Psoas muscle (tissue), 8 donors: ENCODE measurements around the gene CACNA1A. TPM values are rescaled to one million over a fixed set of nuclear protein-coding genes. Genes with fewer than 3 reads are reported as not detected.

ENCODE experiments used
- ATAC-seq, 4 donors: fragments of 200-7000 bp; cut with Tn5 transposase; one replicate each; pipeline ENCODE4 v1.9.1; 2020; ENCODE audit warnings: moderate library complexity in 3 of 4, mild to moderate bottlenecking in 2 of 4
- DNase-seq, 2 donors: peaks; one replicate each; pipeline ENCODE4 v3.0.0-alpha.2; 2020
- H3K27ac ChIP-seq: fragments of 200-600 bp; one replicate; pipeline ENCODE4 v1.8.0; 2022
- H3K27me3 ChIP-seq, 3 donors: fragments of 200-600 bp in 1 of 3; one replicate each; pipeline versions ENCODE4 v1.6.1 to v1.8.0; 2013 to 2022; ENCODE audit warnings: low read length in 2 of 3, mild to moderate bottlenecking in 2 of 3, moderate library complexity in 1 of 3; ENCODE audit not compliant: insufficient read depth in 3 of 3
- H3K36me3 ChIP-seq, 2 donors: fragments of 200-600 bp in 1 of 2; one replicate each; pipeline versions ENCODE4 v1.6.1 to v1.8.0; 2013 to 2022; ENCODE audit warnings: low read depth in 1 of 2, mild to moderate bottlenecking in 1 of 2, moderate library complexity in 1 of 2; ENCODE audit not compliant: insufficient read depth in 1 of 2
- H3K4me1 ChIP-seq: fragments of 200-600 bp; one replicate; pipeline ENCODE4 v1.8.0; 2022
- H3K4me3 ChIP-seq: fragments of 200-600 bp; one replicate; pipeline ENCODE4 v1.8.0; 2022; ENCODE audit warnings: mild to moderate bottlenecking
- H3K9me3 ChIP-seq: fragments of 200-600 bp; one replicate; pipeline ENCODE4 v1.8.0; 2022
- CTCF ChIP-seq: fragments of 200-600 bp; IDR thresholded peaks from one replicate; pipeline ENCODE4 v1.8.0; 2022; ENCODE audit warnings: antibody characterized with exemption
- WGBS, 3 donors: extraction: QIAGEN DNeasy Blood & Tissue Kit; methylation state at CpG; one replicate each; pipeline versions ENCODE4 v1.1.6 to v1.1.7; 2013; 5-methylcytosine and 5-hydroxymethylcytosine counted together
- intact Hi-C, 2 donors: fragments of 100-400 bp; cut with DNase I; formaldehyde crosslinking; loops; one replicate each; pipeline versions ENCODE4 v1.11.0 to v1.14.2; 2022
- polyA plus RNA-seq, 3 donors: library from polyadenylated mRNA; stranded (reverse); fragments of 200-250 nt; gene quantifications; one replicate each; pipeline ENCODE4 v1.2.3, GENCODE V29; 2013
- total RNA-seq, 4 donors: library from RNA; stranded (reverse); fragmentation: NEBNext Ultra II Directional in 2 of 4; extraction: Animal tissue kit (Norgen Biotek cat#: 25700) in 2 of 4; gene quantifications; one replicate each; pipeline versions ENCODE4 v1.2.1 to v1.2.4, GENCODE V29; 2021 to 2023
- donor health status: healthy with polysubstance abuse.
- donor health status: DM: no; HTN: no; CAD: no; lungs with moderate emphysema.
- donor health status: Bipolar disorder and iron deficiency.
- donor health status: healthy.
- donor health status: DM: yes; HTN: yes; CAD: no.
- donor health status: DM: no; HTN: no; CAD: no.
- donor health status: DM: no; HTN: no; CAD: no.
- donor health status: DM: yes; HTN: yes; CAD: no.

Gene CACNA1A
- total and polyA plus RNA-seq, 7 donors: 0.14 to 0.60 (median 0.36) TPM

GRCh38 chr19:13460045-13460444 is 46.2 kb downstream of the CACNA1A start:
- 14 to 23% (median 22%) methylated on average over 7 of the region's 7 CpGs for WGBS, 3 donors
- H3K4me1 ChIP-seq: no peaks in the 10 kb centered on the region
- H3K27ac ChIP-seq: no peak overlapping the region
- no peak overlapping the region for H3K4me3 ChIP-seq
- intact Hi-C loops: no loop called here
- ATAC-seq (no peak), DNase-seq (no peak)
- no peaks in the 10 kb centered on the region for H3K9me3 ChIP-seq
- TF ChIP-seq CTCF: no peak
- no peaks in the 10 kb centered on the region for H3K27me3 ChIP-seq
- no peaks in the 10 kb centered on the region for H3K36me3 ChIP-seq

GRCh38 chr19:13459351-13459750 is 46.9 kb downstream of the CACNA1A start:
- H3K36me3 ChIP-seq: no peaks in the 10 kb centered on the region
- no peak overlapping the region for H3K4me3 ChIP-seq
- intact Hi-C loops: no loop called here
- no peaks in the 10 kb centered on the region for H3K9me3 ChIP-seq
- TF ChIP-seq CTCF: no peak
- no peak overlapping the region for H3K27ac ChIP-seq
- no peaks in the 10 kb centered on the region for H3K4me1 ChIP-seq
- no peak for ATAC-seq
- no peaks in the 10 kb centered on the region for H3K27me3 ChIP-seq
- 35 to 44% (median 41%) methylated on average over 10 of the region's 10 CpGs for WGBS, 3 donors
- no peak for DNase-seq

- H3K9me3 ChIP-seq: peaks cover 16% of the 10 kb centered on the region
- ATAC-seq (no peak), DNase-seq (no peak)
- TF ChIP-seq CTCF: no peak
- H3K27ac ChIP-seq: no peak overlapping the region
- H3K36me3 ChIP-seq: no peaks in the 10 kb centered on the region
- 66 to 73% (median 69%) methylated on average over 4 of the region's 4 CpGs for WGBS, 3 donors
- intact Hi-C loops: no loop called here
- H3K4me1 ChIP-seq: no peaks in the 10 kb centered on the region
- no peak overlapping the region for H3K4me3 ChIP-seq
- no peaks in the 10 kb centered on the region for H3K27me3 ChIP-seq
These were observed 54.8 kb downstream of the CACNA1A start for GRCh38 chr19:13451434-13451995.

DNA sequence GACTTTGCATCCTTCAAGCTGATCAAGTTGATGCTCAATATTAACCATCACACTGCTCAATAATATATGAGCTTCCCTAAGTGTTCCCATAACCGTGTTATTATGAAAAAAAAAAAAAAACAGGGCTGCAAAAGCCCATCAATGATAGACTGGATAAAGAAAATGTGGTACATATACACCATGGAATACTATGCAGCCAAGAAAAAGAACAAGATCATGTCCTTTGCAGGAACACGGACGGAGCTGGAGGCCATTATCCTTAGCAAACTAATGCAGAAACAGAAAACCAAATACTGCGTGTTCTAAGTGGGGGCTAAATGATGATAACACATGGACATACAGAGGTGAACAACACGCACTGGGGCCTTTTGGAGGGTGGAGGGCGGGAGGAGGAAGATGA is 58.3 kb downstream of the CACNA1A start:
- no peaks in the 10 kb centered on the region for H3K36me3 ChIP-seq
- DNase-seq: no peak
- H3K9me3 ChIP-seq: peaks cover 15% of the 10 kb centered on the region
- no peak overlapping the region for H3K27ac ChIP-seq
- intact Hi-C loops: no loop called here
- no peak for ATAC-seq
- H3K27me3 ChIP-seq: no peaks in the 10 kb centered on the region
- WGBS, 3 donors: 80 to 92% (median 91%) methylated on average over 6 of the region's 6 CpGs
- no peak overlapping the region for H3K4me3 ChIP-seq
- no peak for TF ChIP-seq CTCF
- no peaks in the 10 kb centered on the region for H3K4me1 ChIP-seq
